ENCODE measurements around the gene OARD1. TPM values are rescaled to one million over a fixed set of nuclear protein-coding genes. Genes with fewer than 3 reads are reported as not detected.

The OARD1 gene
- total and polyA plus RNA-seq, 3 donors from 2014 or later: 47.6 to 90.8 (median 55.8) TPM

DNA sequence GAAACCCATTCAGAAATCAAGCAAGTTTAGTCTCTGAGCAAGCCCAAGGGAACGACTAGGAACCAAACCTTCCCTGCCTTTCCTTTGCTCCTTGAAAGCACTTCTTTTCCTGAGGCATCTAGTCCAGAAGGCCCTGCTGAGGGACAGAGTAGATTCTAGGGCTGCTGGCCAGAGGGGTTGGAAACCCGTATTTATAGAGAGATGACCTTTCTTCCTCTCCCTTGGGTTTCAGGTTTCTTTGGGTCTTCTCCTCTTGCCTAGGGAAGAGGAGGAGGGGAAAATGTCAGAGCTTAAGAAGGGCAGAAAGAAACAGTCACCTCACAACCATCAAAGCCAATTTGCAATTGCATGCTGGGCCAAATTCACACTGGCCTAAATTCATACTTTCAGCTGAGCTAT, 13.4 kb downstream of the OARD1 start:
- no peak for DNase-seq
- H3K4me3 ChIP-seq: no peak overlapping the region
- H3K27ac ChIP-seq: no peak overlapping the region
- H3K27me3 ChIP-seq: no peaks in the 10 kb centered on the region
- TF ChIP-seq, protein P1, sequence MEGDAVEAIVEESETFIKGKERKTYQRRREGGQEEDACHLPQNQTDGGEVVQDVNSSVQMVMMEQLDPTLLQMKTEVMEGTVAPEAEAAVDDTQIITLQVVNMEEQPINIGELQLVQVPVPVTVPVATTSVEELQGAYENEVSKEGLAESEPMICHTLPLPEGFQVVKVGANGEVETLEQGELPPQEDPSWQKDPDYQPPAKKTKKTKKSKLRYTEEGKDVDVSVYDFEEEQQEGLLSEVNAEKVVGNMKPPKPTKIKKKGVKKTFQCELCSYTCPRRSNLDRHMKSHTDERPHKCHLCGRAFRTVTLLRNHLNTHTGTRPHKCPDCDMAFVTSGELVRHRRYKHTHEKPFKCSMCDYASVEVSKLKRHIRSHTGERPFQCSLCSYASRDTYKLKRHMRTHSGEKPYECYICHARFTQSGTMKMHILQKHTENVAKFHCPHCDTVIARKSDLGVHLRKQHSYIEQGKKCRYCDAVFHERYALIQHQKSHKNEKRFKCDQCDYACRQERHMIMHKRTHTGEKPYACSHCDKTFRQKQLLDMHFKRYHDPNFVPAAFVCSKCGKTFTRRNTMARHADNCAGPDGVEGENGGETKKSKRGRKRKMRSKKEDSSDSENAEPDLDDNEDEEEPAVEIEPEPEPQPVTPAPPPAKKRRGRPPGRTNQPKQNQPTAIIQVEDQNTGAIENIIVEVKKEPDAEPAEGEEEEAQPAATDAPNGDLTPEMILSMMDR (IDR thresholded peaks at IDR 0.05): no peak
- TF ChIP-seq POLR2A (IDR thresholded peaks at IDR 0.05): no peak
- no peaks in the 10 kb centered on the region for H3K4me1 ChIP-seq
- H3K9me3 ChIP-seq: no peaks in the 10 kb centered on the region
- WGBS, 2 donors: 74 to 80% methylated on average over 2 of the region's 2 CpGs
- no peaks in the 10 kb centered on the region for H3K36me3 ChIP-seq (ENCODE audit: low read depth, missing control alignments)
- intact Hi-C loops (cut with DNase I; ENCODE audit: low total_unique reads): no loop called here

DNA sequence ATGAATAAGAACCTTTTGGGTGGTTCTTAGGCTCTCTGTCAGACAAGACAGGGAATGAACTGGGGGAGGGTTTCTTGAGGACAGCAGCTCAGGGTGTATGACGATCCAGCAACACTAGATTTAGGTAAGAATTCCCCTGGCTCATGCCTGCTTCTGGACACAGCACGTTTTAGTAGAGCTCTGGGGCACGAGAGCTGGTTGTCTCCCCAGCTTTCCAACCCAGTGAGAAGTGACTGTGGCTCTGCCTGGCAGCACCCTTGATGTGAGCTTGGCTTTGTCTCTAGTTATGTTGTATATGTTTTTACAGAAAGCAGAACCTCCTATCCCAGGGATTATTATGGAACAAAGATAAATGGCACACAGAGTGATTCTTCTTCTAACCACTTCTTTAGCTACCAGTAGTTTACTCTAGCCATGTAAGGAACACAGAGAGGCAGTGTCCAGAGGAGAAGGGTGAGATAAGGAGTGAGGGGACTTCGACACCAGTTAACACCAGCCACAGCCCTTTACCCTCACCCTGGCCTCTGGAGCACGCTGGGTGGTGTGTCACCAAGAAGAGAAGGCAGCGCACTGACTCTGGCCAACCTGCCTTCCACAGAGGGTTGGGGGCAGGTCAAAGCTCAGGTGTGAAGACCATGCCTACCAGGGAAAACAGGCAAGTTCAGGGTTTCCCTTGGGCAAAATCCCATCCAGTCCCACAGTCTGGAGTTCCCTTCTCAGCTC, 15.2 kb downstream of the OARD1 start:
- intact Hi-C loops (cut with DNase I; ENCODE audit: low total_unique reads): no loop called here
- 85 to 87% methylated on average over 6 of the region's 6 CpGs for WGBS, 2 donors
- H3K9me3 ChIP-seq: no peaks in the 10 kb centered on the region

DNA sequence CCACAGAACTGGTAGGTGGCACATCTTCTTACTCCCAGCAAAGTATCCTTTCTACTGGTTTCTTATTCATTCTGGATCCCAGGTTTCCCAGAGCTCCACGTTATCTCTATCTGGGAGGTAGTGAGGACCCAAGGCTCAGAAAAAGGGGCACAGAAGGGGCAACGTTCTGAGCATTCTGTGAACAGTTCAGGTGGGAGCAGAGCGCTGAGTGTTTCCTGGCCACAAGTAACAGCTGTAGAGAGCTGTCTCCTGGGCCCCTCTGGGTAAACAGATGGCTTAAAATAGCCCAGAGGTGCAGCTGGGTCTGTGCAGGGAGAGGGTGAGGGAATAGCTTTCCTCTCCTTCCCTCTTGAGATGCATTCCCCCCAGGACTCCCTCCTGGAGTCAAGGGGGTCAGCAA, 17.0 kb downstream of the OARD1 start:
- intact Hi-C loops (cut with DNase I; ENCODE audit: low total_unique reads): no loop called here
- 53 to 70% methylated on average over 3 of the region's 3 CpGs for WGBS, 2 donors
- Histone ChIP-seq H3K27ac (no peak overlapping the region), H3K4me1 (no peaks in the 10 kb centered on the region), H3K4me3 (no peak overlapping the region), H3K9me3 (no peaks in the 10 kb centered on the region), H3K27me3 (no peaks in the 10 kb centered on the region), H3K36me3 (ENCODE audit: low read depth, missing control alignments) (no peaks in the 10 kb centered on the region)
- TF ChIP-seq, protein P1 (IDR thresholded peaks at IDR 0.05): no peak
- TF ChIP-seq POLR2A (IDR thresholded peaks at IDR 0.05): no peak
- no peak for DNase-seq

More for the DNA sequence above, 15.2 kb downstream of the OARD1 start:
- Histone ChIP-seq H3K4me1 (no peaks in the 10 kb centered on the region), H3K27me3 (no peaks in the 10 kb centered on the region), H3K4me3 (no peak overlapping the region), H3K27ac (no peak overlapping the region), H3K36me3 (ENCODE audit: low read depth, missing control alignments) (no peaks in the 10 kb centered on the region)
- TF ChIP-seq, protein P1 (IDR thresholded peaks at IDR 0.05): no peak
- no peak for TF ChIP-seq POLR2A (IDR thresholded peaks at IDR 0.05)
- no peak for DNase-seq

DNA sequence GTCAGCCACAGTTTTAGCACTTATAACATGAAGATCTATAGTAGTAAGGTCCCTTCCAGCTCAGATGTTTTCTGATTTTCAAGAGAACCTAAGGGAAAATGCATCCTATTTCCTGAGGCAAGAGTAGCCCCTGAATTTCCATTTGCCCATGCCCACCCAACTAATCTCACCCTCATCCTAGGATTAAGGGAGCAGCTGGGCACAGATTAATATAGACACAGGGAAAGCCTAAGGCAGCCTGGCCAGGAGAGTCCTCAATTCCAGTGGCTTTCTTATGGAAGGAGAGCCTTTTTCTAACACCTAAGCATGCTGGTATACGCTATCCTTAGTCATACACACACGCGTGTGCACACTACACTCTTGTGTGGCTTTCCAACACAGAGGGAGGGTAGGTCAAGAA, 17.6 kb downstream of the OARD1 start:
- Histone ChIP-seq H3K4me3 (no peak overlapping the region), H3K27ac (no peak overlapping the region), H3K9me3 (no peaks in the 10 kb centered on the region), H3K27me3 (no peaks in the 10 kb centered on the region), H3K36me3 (ENCODE audit: low read depth, missing control alignments) (no peaks in the 10 kb centered on the region), H3K4me1 (no peaks in the 10 kb centered on the region)
- intact Hi-C loops (cut with DNase I; ENCODE audit: low total_unique reads): no loop called here
- TF ChIP-seq POLR2A (IDR thresholded peaks at IDR 0.05): no peak
- TF ChIP-seq, protein P1 (IDR thresholded peaks at IDR 0.05): no peak
- WGBS, 2 donors: 94 to 95% methylated on average over 3 of the region's 3 CpGs
- no peak for DNase-seq

DNA sequence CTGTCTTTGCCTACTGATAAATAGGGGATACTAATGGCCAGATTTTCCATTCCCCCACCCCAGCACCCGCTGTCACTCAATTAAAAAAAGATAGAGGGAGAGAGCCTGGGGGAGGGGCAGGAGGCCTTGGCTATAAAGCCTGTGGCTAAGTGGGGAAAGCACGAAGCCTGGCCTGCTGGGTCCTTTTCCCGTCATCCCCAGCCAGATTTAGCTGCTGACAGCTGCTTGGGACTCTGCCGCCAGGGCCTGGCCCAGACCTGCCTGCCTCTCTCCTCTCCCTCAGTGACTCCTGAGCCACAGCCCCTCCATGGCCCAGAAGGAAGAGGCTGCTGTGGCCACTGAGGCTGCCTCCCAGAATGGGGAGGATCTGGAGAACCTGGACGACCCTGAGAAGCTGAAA, 19.1 kb downstream of the OARD1 start, which contains the start of gene APOBEC2:
Gene APOBEC2 (plus strand): TSS at position 162 of the 400 bp plus-strand sequence. CDS start 146 bp downstream, at position 308.
- Histone ChIP-seq H3K4me1 (no peaks in the 10 kb centered on the region), H3K36me3 (ENCODE audit: low read depth, missing control alignments) (no peaks in the 10 kb centered on the region), H3K9me3 (no peaks in the 10 kb centered on the region), H3K4me3 (no peak within 1 kb of the TSS), H3K27me3 (no peaks in the 10 kb centered on the region), H3K27ac (no peak within 1 kb of the TSS)
- WGBS, 2 donors: 75 to 83% methylated on average over 4 to 5 of the region's 5 CpGs
- TF ChIP-seq, protein P1 (IDR thresholded peaks at IDR 0.05): no peak
- TF ChIP-seq POLR2A (IDR thresholded peaks at IDR 0.05): no peak
- no peak for DNase-seq
- intact Hi-C loops (cut with DNase I; ENCODE audit: low total_unique reads): no loop called here
